T-helper 2 cell treated with Interferon-gamma antibody and Interleukin-4, amounts not matched to agents 5 μg/mL and 100 μg/mL, for 36 hours (primary cell): ENCODE results near the gene PMEPA1.

Experiments
- DNase-seq: peaks from one replicate; pipeline ENCODE4 v3.0.0; 2021; ENCODE audit warnings: low spot score
- H3K27ac Mint-ChIP-seq: one replicate; pipeline ENCODE4 v1.8.0; 2021; ENCODE audit warnings: mild to moderate bottlenecking, mixed read lengths
- H3K27me3 Mint-ChIP-seq: one replicate; pipeline ENCODE4 v1.8.0; 2021; ENCODE audit warnings: low read depth, mixed read lengths
- H3K36me3 Mint-ChIP-seq: one replicate; pipeline ENCODE4 v1.8.0; 2021; ENCODE audit warnings: low read depth, mixed read lengths
- H3K4me1 Mint-ChIP-seq: one replicate; pipeline ENCODE4 v1.8.0; 2021; ENCODE audit warnings: low read depth, mixed read lengths
- H3K4me3 Mint-ChIP-seq: one replicate; pipeline ENCODE4 v1.8.0; 2022; ENCODE audit warnings: mild to moderate bottlenecking, moderate library complexity, mixed read lengths
- H3K9me3 Mint-ChIP-seq: one replicate; pipeline ENCODE4 v1.8.0; 2021; ENCODE audit warnings: mixed read lengths

PMEPA1 gene

DNA sequence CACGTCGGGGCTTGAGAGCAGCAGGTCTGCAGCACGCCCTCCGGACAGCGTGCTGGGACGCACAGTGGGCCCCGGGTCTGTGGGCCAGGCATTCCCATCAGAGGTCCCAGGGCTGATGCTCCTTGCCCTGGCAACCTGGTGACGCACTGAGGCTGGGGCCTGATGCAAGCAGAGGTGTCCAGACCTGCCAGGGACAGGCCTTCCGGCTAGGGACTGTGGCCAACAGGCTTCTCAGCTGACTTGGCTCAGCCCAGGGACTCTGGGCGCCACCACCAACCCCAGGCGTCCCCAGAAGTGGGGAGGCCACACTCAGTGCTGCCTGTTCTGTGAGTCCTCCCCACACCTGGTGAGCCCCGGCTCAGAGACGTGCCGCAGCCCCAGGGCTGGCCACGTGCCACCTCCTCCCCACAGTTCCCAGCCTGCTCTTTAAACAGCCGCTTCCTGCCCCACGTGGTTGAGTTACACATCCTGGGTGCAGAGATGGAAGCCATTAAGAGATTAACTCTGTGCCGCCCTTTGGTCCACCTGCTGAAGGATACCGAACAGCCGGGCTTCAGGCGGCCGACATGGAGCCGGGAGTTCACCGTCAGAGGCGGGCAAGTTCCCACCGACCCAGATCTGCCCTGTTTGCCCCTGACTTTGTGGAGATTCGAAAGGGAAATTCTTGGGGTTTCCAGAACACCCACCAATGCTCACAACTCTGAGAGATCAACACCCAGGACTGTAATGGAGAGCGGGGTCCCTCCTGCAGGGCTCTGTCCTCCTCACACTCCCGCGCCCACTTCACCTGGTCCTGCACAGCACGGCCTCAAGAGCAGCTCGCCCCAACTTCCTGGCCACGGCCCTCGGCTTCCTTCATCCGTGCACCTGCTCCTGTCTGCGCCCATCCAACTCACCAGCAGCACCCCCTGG lies 52.0 kb downstream of the PMEPA1 start:
- no peak overlapping the region for H3K4me3 Mint-ChIP-seq
- no peaks in the 10 kb centered on the region for H3K9me3 Mint-ChIP-seq
- no peaks in the 10 kb centered on the region for H3K27me3 Mint-ChIP-seq
- DNase-seq, result no peak
- peaks cover 11% of the 10 kb centered on the region for H3K4me1 Mint-ChIP-seq
- H3K36me3 Mint-ChIP-seq, result no peaks in the 10 kb centered on the region
- H3K27ac Mint-ChIP-seq, result no peak overlapping the region

DNA sequence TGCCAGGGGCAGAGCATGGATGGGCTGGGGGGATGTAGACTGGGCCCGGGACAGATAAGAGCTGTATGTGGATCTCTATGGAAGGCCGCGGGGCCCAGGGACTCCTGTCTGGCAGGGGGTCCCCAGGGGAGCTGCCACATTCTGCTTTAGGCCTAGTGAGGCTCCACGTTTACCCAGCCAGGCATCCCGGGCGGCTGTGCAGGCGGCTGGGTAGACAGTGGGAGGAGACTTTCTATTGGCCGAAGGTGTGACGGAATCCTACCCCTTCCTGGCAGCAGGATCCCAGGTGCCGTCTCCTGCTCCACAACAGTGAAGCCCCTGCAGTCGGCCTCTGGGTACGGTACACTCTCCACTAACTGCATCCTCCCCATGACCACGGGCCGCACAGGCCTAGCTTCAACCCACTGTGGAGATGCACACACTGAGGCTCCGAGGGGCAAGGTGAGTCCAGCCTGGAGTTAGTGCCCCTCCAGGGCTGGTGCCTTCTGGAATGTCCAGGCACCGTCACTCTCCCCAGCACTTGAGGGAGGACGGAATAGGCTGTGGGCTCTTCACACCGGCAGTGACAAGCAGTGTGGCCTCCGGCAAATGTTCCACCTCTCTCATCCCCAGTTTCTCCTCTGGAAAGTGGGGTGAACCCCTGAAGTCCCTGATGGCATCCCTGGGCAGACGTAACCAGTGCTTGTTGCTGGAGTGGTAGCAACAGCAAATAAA lies 52.8 kb downstream of the PMEPA1 start:
- no peaks in the 10 kb centered on the region for H3K27me3 Mint-ChIP-seq
- no peaks in the 10 kb centered on the region for H3K36me3 Mint-ChIP-seq
- H3K9me3 Mint-ChIP-seq, result no peaks in the 10 kb centered on the region
- H3K4me3 Mint-ChIP-seq, result no peak overlapping the region
- DNase-seq, result no peak
- H3K4me1 Mint-ChIP-seq, result peaks cover 11% of the 10 kb centered on the region
- H3K27ac Mint-ChIP-seq, result no peak overlapping the region

DNA sequence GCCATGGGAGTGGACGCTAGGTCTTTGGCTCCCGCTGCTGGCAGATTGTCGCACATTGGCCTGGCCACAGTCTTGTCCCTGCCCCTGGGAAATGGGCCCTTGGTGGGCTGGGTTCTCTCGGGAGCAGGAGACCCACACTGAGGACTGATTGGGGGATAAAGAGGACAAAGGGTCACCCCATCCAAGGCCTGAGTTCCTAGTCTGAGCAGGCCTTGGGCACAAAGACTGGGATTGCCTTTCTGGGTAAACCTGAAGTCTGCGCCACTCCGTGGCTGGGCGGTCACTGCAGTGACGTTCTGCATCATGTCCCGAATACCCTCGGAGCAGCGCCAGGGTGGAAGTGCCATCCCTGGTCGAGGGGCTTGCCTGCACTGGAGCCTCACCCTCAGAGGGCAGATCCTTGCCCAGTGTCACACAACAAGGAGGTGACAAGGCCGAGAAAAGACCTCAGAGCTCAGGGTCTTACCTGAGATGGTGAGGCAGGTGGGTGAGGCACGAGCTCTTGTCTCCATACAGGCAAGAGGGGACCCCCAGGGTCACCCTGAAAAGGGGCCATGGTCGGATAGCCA lies 53.5 kb downstream of the PMEPA1 start:
- H3K4me1 Mint-ChIP-seq, result peaks cover 11% of the 10 kb centered on the region
- no peaks in the 10 kb centered on the region for H3K9me3 Mint-ChIP-seq
- H3K27me3 Mint-ChIP-seq, result no peaks in the 10 kb centered on the region
- H3K4me3 Mint-ChIP-seq, result no peak overlapping the region
- H3K27ac Mint-ChIP-seq, result no peak overlapping the region
- no peak for DNase-seq
- H3K36me3 Mint-ChIP-seq, result no peaks in the 10 kb centered on the region

DNA sequence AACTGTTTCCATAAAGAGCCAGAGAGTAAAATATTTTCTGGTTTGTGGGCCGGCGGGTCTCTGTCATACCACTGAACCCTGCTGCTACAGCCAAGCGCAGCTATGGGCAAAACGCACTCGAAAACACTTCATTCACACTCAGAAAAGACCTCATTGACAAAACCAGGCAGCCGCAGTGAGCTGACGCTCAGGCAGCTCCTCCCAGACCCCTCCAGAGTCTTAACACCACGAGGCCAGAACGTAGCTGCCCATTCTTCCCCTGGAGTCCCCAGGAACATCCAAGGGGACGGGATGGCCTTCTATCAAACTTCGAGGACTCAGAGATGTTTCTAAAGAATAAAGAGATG lies 54.0 kb downstream of the PMEPA1 start:
- peaks cover 11% of the 10 kb centered on the region for H3K4me1 Mint-ChIP-seq
- H3K9me3 Mint-ChIP-seq, result no peaks in the 10 kb centered on the region
- no peaks in the 10 kb centered on the region for H3K36me3 Mint-ChIP-seq
- DNase-seq, result no peak
- H3K27me3 Mint-ChIP-seq, result no peaks in the 10 kb centered on the region
- no peak overlapping the region for H3K4me3 Mint-ChIP-seq
- H3K27ac Mint-ChIP-seq, result no peak overlapping the region

DNA sequence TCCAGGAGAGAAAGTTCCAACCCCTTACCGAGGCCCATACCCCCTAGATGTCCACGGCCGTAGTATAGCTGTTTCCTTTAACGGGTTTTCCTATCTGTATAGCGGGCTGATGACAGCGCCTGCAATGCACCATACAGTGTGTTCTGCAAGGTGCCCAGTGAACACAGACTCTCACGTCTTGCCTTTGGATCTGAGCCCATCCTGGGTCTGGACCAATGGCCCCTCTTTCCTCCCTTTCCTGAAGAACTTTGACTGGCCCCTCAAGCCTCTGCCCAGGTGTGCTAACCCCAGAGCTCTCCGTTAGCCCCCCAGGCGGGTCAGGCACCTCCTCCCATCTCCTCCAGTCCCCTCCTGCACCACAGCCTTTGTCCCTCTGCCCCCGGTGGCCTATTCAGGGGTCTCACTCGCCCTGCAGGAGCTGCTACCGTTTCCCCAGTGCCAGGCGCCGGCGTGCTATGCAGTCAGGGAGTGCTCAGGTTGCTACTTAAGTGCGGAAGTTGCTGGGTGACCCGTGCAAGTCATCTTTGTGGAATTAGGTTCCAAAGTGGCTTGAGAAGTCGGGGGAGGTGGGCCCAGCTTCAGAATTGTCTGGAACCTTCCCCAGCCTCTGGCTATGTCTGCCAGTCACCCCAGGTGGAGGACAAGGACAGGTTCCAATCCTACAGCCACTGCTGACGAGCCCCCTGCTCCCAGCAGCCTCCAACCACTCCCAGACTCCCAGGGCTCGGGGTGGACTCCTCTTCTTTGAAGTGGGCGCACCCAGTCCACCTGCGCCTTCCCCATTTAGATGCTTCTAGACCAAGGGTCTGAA lies 54.6 kb downstream of the PMEPA1 start:
- no peaks in the 10 kb centered on the region for H3K36me3 Mint-ChIP-seq
- peaks cover 11% of the 10 kb centered on the region for H3K4me1 Mint-ChIP-seq
- H3K9me3 Mint-ChIP-seq, result no peaks in the 10 kb centered on the region
- no peak for DNase-seq
- no peak overlapping the region for H3K27ac Mint-ChIP-seq
- H3K27me3 Mint-ChIP-seq, result no peaks in the 10 kb centered on the region
- H3K4me3 Mint-ChIP-seq, result no peak overlapping the region

DNA sequence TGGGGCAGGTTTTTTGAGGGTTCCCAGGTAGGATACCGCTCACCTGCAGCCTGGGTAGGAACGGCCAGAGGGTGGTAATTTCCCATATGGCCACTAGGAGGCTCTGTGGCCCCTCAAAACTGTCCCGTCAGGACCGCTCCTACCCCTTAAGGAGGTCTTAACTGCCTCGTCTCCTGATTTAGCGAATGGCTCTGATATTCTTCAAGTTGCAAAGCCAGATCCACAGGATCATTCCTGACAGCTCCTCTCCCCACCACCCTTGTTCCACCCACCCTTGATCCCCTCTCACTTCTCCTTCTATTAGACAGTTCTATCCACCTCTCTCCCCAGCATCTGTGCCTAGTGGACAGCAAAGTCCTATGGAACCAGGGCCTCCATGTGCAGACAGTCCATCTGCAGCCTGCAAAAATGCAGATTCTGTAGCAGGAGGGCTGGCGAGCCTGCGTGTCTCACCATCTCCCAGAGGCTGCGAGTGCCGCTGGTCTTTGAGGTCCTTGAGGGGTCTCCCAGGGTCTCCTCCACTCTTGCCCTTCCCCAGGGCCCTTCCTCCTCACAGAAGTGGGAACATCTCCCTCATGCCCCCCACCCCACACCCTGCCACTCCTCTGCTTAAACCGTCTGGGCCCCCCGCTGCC lies 55.3 kb downstream of the PMEPA1 start:
- Mint-ChIP-seq H3K4me1 (peaks cover 11% of the 10 kb centered on the region), H3K27ac (no peak overlapping the region), H3K27me3 (no peaks in the 10 kb centered on the region), H3K36me3 (no peaks in the 10 kb centered on the region), H3K4me3 (no peak overlapping the region), H3K9me3 (no peaks in the 10 kb centered on the region)
- no peak for DNase-seq

DNA sequence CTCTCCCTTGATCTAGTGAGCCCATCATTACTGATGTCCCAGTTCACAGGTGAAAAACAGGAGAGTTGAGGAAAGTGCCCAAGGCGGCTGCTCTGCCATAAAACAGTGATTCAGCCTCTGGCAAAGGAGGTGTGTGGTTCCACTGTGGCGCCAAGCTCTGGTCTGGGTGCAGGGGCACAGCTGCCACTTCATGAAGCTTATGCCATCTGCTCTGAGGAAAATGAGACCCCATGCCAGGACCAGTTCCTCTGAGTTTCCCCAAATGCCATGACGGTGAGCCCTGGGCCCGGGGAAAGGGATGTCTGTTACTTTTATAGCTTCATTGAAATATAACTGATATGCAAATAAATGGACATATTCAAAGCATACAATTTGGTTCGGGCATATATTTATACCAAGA lies 55.9 kb downstream of the PMEPA1 start:
- Mint-ChIP-seq H3K4me3 (no peak overlapping the region), H3K4me1 (peaks cover 11% of the 10 kb centered on the region), H3K27me3 (no peaks in the 10 kb centered on the region), H3K9me3 (no peaks in the 10 kb centered on the region), H3K27ac (no peak overlapping the region), H3K36me3 (no peaks in the 10 kb centered on the region)
- DNase-seq, result no peak

DNA sequence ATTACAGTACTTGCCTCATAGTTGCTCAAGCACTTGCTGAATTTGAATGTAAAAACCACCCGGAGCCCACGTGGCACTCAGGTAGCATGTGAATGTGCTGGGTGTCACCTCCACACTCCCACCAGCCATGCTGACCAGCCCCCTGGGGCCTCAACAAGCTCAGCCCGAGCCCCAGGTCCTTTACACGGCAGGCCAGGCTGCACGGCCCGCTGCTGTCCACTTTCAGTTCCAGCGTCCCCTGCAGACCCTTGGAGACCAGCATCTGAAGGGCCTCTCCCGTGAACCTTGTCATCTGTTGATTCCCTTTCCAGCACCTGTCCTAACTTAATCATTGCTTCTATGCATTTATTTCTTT lies 56.3 kb downstream of the PMEPA1 start:
- Mint-ChIP-seq H3K9me3 (no peaks in the 10 kb centered on the region), H3K4me3 (no peak overlapping the region), H3K36me3 (no peaks in the 10 kb centered on the region), H3K4me1 (peaks cover 11% of the 10 kb centered on the region), H3K27me3 (no peaks in the 10 kb centered on the region), H3K27ac (no peak overlapping the region)
- DNase-seq, result no peak

DNA sequence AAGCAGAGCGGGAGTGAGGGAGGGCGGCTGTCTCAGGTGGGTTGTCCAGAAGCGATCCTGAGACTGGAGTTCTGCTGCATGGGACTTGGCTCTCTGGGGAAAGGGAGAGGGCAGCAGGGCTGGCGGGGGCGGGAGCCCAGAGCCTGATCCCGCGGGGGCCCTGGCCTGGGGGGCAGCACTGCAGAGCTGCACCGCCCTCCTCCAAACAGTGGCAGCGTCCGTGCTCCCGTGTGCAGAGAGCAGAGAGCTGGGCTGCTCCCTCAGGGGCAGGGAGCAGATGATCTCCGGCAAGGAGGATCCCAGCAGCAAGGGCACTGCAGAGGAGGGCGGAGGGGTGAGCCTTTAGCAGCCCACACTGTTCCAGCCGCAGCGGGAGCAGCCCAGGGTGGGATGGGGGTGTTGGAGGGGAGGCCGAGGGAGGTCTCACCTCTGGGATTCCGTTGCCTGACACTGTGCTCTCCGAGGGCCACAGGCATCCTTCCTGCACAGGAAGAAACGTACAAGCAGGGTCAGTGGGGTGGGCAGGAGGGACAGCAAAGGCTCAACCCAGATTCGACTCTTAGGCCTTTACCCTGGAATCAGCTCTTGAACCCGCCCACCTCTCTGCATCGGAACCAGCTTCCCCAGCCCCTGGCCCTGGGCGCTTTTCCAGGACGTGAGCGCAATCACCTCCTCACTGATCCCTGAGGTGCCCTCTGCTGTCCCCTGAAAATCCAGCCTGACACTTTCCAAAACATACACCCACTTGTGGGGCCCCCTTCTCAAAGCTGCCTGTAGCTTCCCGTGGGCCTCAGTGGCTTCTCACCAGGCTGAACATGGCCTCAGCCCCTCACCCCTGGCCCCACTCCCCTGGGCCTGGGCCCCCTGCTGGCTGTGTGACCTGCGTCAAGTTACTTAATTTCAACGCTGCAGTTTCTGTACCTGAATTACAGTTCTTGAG lies 56.9 kb downstream of the PMEPA1 start:
- Mint-ChIP-seq H3K27ac (no peak overlapping the region), H3K4me1 (peaks cover 6% of the 10 kb centered on the region), H3K27me3 (no peaks in the 10 kb centered on the region), H3K36me3 (no peaks in the 10 kb centered on the region), H3K4me3 (no peak overlapping the region), H3K9me3 (no peaks in the 10 kb centered on the region)
- DNase-seq, result no peak

DNA sequence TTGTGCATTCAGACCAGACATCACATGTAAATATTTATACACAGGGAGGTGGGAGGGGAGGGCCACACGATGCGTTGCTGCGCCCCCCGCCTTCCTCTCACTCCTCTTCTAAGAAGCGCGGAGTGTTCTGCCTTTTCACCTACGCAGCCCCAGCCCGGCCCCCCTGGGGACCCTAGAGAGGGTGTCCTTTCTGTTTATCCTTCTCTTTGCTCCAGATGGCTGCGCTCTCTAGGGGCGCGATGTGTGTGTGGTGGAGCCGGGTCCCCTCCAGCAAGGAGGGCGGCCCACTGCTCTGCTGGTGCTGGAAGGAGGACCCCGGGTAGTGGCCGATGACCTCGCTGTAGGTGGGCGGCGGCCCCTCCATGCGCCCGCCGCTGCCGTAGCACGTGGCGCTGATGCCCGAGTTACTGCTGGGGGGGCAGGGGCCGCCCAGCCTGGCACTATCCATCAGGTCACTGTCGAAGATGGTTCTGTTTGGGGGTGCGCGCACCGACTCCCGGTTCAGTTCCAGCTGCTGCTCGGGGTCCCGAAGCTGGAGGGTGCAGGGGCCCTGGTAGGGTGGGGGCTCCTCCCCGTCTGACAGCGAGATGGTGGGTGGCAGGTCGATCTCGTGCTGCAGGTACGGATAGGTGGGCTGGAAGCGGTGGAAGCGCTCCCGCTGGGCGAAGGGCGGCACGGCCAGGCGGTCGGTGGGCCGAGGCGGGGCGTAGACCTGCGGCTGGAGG lies 57.8 kb downstream of the PMEPA1 start:
- H3K36me3 Mint-ChIP-seq, result no peaks in the 10 kb centered on the region
- no peaks in the 10 kb centered on the region for H3K27me3 Mint-ChIP-seq
- H3K27ac Mint-ChIP-seq, result no peak overlapping the region
- no peak overlapping the region for H3K4me3 Mint-ChIP-seq
- H3K9me3 Mint-ChIP-seq, result no peaks in the 10 kb centered on the region
- no peak for DNase-seq
- H3K4me1 Mint-ChIP-seq, result peaks cover 3% of the 10 kb centered on the region

DNA sequence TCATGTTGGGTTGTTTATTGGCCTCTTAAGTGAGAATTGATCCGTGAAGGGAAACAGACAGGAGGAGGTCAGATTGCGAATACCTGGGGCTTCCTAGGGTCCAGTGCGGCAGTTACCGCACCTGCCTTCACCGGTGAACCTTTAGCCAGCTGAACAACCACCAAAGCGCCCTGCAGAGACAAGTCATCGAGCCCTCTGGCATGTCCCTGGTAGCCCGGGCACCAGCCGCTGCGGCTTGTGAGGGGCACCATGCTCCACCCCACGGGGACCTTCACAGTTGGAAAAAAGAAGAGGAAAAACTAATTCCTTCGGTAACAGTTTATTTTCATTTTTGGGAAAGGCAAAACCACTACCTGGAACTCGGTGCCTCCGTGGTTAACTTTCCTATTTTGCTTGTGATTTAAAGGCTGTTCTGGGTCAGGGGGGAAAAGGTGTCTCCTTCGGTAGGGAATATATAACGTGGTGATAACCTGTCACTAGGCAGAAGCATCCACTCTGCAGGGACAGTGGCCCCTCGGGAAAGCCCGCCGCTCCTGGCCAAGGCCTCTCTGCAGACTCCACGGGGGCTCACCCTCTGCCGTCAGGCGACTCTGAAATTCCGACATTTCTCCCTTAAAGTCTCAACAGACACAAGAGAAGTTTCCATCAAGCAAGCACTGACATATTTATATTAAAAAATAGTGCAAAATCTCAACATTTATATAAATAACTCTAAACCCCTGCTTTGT lies 58.9 kb downstream of the PMEPA1 start:
- Mint-ChIP-seq H3K9me3 (no peaks in the 10 kb centered on the region), H3K36me3 (no peaks in the 10 kb centered on the region), H3K27me3 (peaks cover 5% of the 10 kb centered on the region), H3K4me3 (no peak overlapping the region), H3K27ac (no peak overlapping the region), H3K4me1 (peaks cover 3% of the 10 kb centered on the region)
- no peak for DNase-seq

DNA sequence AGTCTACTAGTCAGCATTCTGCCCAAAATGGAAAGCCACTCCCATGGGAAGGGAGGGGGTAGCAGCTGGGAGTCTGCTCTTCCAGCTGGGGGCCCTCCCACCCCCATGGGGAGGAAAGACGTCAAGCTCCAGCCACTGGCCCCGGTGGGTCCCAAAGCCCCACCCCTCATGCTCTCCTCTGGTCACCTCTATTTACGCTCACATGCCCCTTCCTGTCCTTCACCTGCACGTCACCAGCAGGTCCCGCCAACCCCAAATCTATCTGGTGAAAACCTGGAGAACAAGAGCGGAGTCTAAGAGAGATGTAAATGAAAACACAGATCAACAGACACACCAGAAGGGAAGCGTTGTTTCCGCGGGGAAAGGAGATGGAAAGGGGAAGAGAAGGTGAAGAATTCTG lies 59.5 kb downstream of the PMEPA1 start:
- Mint-ChIP-seq H3K36me3 (no peaks in the 10 kb centered on the region), H3K4me1 (peaks cover 3% of the 10 kb centered on the region), H3K9me3 (no peaks in the 10 kb centered on the region), H3K27ac (no peak overlapping the region), H3K27me3 (peaks cover 10% of the 10 kb centered on the region), H3K4me3 (no peak overlapping the region)
- DNase-seq, result no peak
